ENCODE data around the gene GRID1.
"Not testable (repeated sequence)": the region's sequence is repeated elsewhere in the genome, so short reads cannot be mapped to it uniquely, and the experiment has no call there.

Gene GRID1

GRCh38 chr10:86252556-86252955, 114.0 kb downstream of the GRID1 start:
- no peak for DNase-seq (ENCODE audit: low spot score)

GRCh38 chr10:86252079-86252478, 114.5 kb downstream of the GRID1 start:
- no peak for DNase-seq (ENCODE audit: low spot score)

GRCh38 chr10:86251426-86251825, 115.2 kb downstream of the GRID1 start:
- no peak for DNase-seq (ENCODE audit: low spot score)

- no peak for DNase-seq (ENCODE audit: low spot score)
These were observed 116.2 kb downstream of the GRID1 start for GRCh38 chr10:86250399-86250798.

GRCh38 chr10:86249794-86250193, 116.8 kb downstream of the GRID1 start:
- no peak for DNase-seq (ENCODE audit: low spot score)

GRCh38 chr10:86248062-86248461, 118.5 kb downstream of the GRID1 start:
- DNase-seq (ENCODE audit: low spot score), result no peak

- no peak for DNase-seq (ENCODE audit: low spot score)
These were observed 119.0 kb downstream of the GRID1 start for GRCh38 chr10:86247588-86247987.

GRCh38 chr10:86247073-86247472, 119.5 kb downstream of the GRID1 start:
- DNase-seq (ENCODE audit: low spot score), result no peak

- no peak for DNase-seq (ENCODE audit: low spot score)
These were observed 120.2 kb downstream of the GRID1 start for GRCh38 chr10:86246279-86246940.

GRCh38 chr10:86245015-86245394, 121.6 kb downstream of the GRID1 start:
- no peak for DNase-seq (ENCODE audit: low spot score)

- no peak for DNase-seq (ENCODE audit: low spot score)
These were observed 122.1 kb downstream of the GRID1 start for GRCh38 chr10:86244297-86245014.

- no peak for DNase-seq (ENCODE audit: low spot score)
These were observed 122.9 kb downstream of the GRID1 start for GRCh38 chr10:86243651-86244155.

GRCh38 chr10:86242761-86243160, 123.8 kb downstream of the GRID1 start:
- DNase-seq (ENCODE audit: low spot score), result no peak

- not testable (repeated sequence) for DNase-seq (ENCODE audit: low spot score)
These were observed 128.5 kb downstream of the GRID1 start for GRCh38 chr10:86238089-86238488.

- no peak for DNase-seq (ENCODE audit: low spot score)
These were observed 131.9 kb downstream of the GRID1 start for GRCh38 chr10:86234541-86235270.

- no peak for DNase-seq (ENCODE audit: low spot score)
These were observed 132.5 kb downstream of the GRID1 start for GRCh38 chr10:86234107-86234506.

- DNase-seq (ENCODE audit: low spot score), result no peak
These were observed 133.5 kb downstream of the GRID1 start for GRCh38 chr10:86233131-86233530.

- DNase-seq (ENCODE audit: low spot score), result no peak
These were observed 134.0 kb downstream of the GRID1 start for GRCh38 chr10:86232644-86233043.

GRCh38 chr10:86231796-86232560, 134.6 kb downstream of the GRID1 start:
- no peak for DNase-seq (ENCODE audit: low spot score)

GRCh38 chr10:86230557-86231180, 135.9 kb downstream of the GRID1 start:
- DNase-seq (ENCODE audit: low spot score), result no peak

GRCh38 chr10:86229811-86230556, 136.6 kb downstream of the GRID1 start:
- no peak for DNase-seq (ENCODE audit: low spot score)
